Loucy (cell line): Measurements from ENCODE around the gene SORD.

ENCODE experiments used
- EZH2phosphoT487 ChIP-seq: fragments of 200-600 bp; IDR thresholded peaks from 2 replicates; pipeline ENCODE4 v1.6.1; 2018; ENCODE audit warnings: antibody characterized with exemption, mild to moderate bottlenecking, moderate library complexity, borderline replicate concordance
- TF ChIP-seq, protein P1 (sequence below): fragments of 200-600 bp; sonication (generic); conservative IDR thresholded peaks from 2 replicates; pipeline ENCODE4 v1.5.1; 2014; ENCODE audit warnings: mild to moderate bottlenecking, antibody characterized with exemption, low read length

DNA sequence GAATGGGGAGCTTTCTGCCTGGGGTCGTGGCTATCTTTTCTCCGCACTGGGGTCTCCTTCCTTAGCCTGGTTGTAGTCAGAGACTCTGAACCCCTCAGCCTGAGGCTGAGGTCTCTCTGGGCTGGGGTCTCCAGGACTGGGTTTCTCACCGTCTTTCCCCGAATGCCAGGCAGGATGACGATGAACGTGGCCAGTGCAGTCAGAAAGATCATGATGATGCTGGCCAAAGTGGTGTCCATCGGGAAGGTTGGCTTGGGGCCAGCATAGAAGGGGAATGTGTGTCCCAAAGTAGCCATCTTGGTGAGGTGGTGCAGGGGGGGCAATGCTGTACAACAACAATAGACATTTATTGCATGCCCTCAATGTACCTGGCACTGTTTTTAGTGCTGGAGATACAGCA is 99.7 kb downstream of the SORD start:
- TF ChIP-seq EZH2phosphoT487, result no peak
- TF ChIP-seq, protein P1, sequence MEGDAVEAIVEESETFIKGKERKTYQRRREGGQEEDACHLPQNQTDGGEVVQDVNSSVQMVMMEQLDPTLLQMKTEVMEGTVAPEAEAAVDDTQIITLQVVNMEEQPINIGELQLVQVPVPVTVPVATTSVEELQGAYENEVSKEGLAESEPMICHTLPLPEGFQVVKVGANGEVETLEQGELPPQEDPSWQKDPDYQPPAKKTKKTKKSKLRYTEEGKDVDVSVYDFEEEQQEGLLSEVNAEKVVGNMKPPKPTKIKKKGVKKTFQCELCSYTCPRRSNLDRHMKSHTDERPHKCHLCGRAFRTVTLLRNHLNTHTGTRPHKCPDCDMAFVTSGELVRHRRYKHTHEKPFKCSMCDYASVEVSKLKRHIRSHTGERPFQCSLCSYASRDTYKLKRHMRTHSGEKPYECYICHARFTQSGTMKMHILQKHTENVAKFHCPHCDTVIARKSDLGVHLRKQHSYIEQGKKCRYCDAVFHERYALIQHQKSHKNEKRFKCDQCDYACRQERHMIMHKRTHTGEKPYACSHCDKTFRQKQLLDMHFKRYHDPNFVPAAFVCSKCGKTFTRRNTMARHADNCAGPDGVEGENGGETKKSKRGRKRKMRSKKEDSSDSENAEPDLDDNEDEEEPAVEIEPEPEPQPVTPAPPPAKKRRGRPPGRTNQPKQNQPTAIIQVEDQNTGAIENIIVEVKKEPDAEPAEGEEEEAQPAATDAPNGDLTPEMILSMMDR, result no peak
